ENCODE results near the gene HLA-DOA. TPM values are rescaled to one million over a fixed set of nuclear protein-coding genes. Genes with fewer than 3 reads are reported as not detected.
A peak's percentile ranks its signal among the peaks of the same experiment; 100 is the strongest.

HLA-DOA gene
- total RNA-seq, 2 donors from 2014 or later = 0.92 to 4.7 TPM

GRCh38 chr6:32970413-32971241 is 38.8 kb downstream of the HLA-DOA start:
- ATAC-seq (peak; percentile 39), DNase-seq (peak; percentile 89 to 93)
- intact Hi-C loops (cut with DNase I, micrococcal nuclease) = no loop called here

DNA sequence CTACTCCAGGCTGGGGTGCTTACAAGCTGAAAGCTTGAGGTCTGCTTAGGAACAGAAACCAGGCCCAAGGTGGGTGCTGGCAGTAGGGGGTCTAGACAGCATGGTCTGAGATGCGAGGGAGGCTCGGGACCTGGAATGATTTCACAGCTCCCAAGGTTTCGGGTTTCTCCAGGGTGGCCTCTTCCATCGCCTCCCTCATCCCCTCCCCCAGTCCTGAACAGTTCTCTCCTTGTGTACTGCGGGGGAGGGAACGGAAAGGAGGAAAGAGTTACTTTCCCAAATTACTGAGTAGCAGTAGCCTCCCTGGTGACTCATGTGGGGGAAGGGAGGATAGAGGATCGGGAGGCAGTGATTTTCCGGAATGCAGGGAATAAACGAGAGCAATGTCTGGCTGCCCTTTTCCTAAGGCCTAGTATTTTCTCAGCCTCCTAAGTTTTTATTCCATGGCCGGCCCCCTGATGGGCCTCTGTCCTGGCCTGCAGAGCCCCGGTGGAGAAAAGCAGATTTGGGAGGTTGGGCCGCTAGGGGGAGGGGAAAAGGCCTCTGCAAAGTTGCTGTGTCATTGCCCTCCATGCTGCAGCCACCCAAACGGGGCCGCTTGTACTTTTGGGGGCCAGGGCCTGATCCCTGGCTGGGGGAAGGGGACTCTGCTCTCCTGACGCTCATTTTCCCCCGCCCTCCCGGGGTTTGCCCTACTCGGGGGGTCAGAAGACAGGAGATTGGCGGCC is 39.5 kb downstream of the HLA-DOA start:
- intact Hi-C loops (cut with DNase I, micrococcal nuclease) = no loop called here
- DNase-seq = peak; percentile 77 to 81
- peak; percentile 7 for ATAC-seq

GRCh38 chr6:32968867-32969684 is 40.3 kb downstream of the HLA-DOA start:
- intact Hi-C loops (cut with DNase I, micrococcal nuclease) = no loop called here
- ATAC-seq (no peak), DNase-seq (peak; percentile 70 to 72)

DNA sequence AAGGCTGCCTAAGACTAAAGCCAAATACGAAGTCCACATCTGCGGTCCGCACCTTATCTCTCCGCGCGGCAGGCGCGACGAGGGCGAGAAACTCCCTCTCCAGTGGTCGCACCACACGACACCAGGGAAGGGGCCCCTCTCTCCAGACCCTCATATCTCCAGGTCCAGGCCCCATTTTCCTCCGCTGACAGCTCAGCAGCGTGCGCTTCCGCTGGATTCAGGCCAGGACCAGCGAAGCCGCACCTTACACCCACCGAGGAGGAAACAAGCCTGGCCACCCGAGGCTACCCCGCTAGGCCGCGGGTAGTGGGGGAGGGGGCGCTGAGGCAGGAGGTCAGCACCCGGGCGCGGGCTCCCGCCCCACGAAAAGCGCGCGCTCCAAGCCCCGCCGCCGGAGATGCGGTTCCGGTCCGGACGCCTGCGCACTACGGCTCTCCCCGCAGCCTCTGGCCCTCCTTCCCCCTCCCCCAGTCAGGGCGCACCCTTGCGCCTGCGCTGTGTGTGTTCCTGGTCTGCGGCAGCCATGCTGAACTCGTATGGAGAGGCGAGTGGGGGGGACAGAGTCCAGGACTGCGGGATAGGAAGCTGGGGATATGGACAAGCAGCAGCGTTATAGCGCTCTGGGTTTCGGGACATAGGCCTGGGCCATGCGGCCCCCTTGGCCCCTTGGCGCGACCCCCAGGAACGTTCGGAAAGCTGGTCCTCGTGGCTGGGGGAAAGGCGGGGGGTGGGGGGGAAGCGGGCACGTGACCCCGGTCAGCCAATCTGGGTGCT is 41.1 kb downstream of the HLA-DOA start, which contains the start of gene BRD2:
Gene BRD2, plus strand, starts transcription at position 502 of the 774 bp plus-strand sequence. CDS start 4,305 bp downstream, outside the sequence.
- intact Hi-C loops (cut with DNase I, micrococcal nuclease) = no loop called here

DNA sequence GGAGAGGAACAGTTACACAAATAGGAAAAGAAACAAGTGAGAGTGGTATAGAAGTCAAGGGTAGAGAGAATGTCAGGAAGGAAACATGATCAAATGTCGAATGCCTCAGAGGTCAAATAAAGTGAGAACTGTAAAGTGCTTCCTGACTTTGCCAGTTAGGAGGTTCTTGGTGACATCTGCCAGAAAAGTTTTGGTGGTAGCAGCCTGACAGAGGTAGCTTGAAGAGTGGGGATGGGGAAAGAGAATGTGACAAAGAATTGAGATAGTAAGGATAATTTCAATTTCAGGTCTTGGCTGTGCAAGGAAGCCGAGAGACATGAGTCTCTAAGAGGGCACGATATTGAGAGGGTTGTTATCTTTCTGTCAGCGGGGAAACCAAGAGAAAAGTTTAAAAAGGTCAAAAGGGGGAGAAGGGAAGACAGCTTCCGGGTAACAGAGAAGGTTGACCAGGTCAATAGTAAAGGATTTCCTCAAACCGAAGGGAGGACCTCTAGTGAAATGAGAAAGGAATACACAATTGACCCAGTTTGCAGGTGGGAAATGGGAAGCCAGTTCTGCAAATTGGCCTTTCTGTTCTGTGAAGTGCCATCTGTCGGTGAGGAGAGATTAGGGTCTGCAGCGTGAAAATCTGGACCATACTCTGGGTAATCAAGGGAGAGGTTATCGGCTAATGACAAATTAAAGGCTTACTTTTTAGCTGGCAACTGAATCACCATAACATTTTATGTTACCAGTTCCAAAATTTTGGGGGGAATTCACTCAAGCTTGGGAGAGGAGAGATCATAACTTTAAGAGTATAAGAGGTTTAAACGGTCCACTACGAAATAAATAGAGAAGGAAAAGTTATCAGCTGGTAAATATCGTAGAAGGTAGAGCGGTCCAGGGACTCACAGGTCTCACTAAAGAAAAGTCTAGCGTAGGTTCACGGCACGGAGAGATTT is 42.0 kb downstream of the HLA-DOA start:
- intact Hi-C loops (cut with DNase I, micrococcal nuclease) = no loop called here
- no peak for ATAC-seq
- DNase-seq = no peak

More for the DNA sequence above, 41.1 kb downstream of the HLA-DOA start, which contains the start of gene BRD2:
- DNase-seq (peak; percentile 95 to 97), ATAC-seq (peak; percentile 61)

DNA sequence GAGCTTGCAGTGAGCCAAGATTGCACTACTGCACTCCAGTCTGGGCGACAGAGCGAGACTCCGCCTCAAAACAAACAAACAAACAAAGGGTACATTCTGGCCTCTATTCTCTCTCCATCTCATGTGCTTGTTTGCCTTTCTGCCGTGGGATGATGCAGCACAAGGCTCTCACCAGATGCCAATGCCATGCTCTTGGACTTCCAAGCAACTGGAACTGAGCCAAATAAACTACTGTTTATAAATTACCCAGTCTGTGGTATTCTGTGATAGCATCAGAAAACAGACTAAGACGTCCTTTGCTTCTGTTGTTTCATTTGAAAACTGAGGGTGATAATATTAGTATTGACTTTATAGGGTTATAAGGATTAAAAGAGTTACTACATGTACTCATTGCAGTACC is 44.6 kb downstream of the HLA-DOA start:
- ATAC-seq = no peak
- no peak for DNase-seq
- intact Hi-C loops (cut with DNase I, micrococcal nuclease) = no loop called here

- intact Hi-C loops (cut with DNase I, micrococcal nuclease) = no loop called here
- ATAC-seq (no peak), DNase-seq (no peak)
These were observed 45.5 kb downstream of the HLA-DOA start for GRCh38 chr6:32963866-32964265.

DNA sequence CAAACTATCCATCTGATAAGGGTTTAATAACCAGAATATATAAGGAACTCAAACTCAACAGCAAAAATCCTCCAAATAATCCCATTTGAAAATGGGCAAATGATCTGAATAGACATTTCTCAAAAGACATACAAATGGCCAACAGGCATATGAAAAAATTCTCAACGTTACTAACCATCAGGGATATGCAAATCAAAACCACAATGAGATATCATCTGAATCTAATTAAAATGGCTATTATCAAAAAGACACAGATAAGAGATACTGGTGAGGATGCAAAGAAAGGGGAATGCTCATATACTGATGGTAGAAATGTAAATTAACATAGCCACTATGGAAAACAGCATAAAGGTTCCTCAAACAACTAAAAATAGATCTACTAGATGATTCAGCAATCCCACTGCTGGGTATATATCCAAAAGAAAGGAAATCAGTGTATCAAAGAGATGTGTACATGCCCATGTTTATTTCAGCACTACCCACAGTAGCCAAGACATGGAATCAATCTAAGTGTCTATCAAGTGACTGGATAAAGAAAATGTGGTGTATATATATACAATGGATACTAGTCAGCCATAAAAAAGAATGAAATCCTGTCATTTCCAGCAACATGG is 47.1 kb downstream of the HLA-DOA start:
- ATAC-seq = no peak
- no peak for DNase-seq
- intact Hi-C loops (cut with DNase I, micrococcal nuclease) = no loop called here

DNA sequence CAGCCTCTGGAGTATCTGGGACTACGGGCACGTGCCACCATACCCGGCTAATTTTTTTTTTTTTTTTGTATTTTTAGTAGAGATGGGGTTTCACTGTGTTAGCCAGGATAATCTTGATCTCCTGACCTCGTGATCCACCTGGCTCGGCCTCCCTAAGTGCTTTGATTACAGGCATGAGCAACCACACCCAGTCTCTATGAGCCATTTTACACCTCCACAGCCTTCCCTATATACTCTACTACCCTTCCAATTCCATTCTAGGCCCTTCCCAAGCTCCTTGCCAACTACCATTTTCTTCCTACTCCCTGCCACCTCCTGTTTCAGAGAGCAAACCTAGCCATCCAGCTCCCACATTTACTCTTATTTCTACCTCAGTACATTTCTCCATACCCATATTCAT is 48.8 kb downstream of the HLA-DOA start:
- ATAC-seq (peak; percentile 84), DNase-seq (no peak)
- intact Hi-C loops (cut with DNase I, micrococcal nuclease) = no loop called here

DNA sequence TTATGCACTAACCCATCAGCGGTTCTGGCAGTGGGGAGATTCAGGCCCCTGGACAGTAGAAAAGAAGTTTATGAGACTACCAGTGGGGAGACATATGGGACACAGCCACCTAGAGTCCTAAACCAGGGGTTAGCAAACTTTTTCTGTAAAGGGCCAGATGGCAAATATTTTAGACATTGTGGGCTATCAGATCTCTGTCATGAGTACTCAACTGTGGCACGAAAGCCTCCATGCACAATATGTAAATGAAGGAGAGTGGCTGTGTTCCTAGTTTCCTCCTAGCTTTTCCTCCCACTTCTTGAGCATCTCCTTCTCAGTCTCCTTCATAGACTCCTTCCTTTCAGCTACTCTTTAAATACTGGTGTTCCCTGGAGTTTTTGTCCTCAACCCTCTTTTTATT is 53.2 kb downstream of the HLA-DOA start:
- DNase-seq = no peak
- no peak for ATAC-seq
- intact Hi-C loops (cut with DNase I, micrococcal nuclease) = no loop called here

DNA sequence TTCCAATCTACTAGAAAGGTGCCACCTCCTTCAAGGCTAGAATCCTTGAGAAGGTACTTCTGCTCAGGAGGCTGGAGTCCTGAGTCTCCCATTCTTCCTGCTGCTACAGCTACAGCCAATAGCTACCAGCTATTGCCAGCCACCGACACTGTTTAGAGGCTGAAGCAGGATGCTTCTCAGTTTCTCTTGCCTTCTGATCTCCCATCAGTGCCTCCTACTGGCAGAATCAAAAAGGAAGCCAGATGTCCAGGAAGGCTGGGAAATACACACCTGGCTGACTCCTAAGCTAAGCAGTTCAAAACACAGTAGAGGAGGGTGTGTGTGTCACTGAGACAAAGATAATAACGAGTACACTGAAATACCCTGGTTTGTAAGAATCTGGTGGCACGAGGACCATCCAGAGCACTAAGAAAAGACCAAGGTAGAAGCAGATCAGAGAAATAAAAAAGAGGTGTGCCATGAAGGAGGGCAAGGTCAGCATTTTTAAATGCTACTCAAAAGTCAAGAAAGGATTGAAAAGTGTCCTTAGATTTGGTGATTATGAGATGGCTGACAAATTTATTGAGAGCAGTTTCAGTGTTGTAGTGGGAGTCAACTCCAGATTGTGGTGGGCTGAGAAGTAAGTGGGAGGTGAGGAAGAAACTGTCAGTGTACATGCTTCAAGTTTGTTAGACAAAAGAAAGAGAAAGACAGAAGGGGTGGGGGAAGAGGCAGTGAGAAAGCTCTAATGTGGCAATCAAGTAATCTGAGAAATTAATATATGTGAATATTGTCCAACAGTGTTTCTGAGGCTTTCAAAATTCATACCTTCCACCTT is 54.2 kb downstream of the HLA-DOA start:
- ATAC-seq (peak; percentile 22), DNase-seq (peak in 1 of 2 donors; percentile 44)
- intact Hi-C loops (cut with DNase I, micrococcal nuclease) = no loop called here

GRCh38 chr6:32954267-32954666 is 55.1 kb downstream of the HLA-DOA start:
- intact Hi-C loops (cut with DNase I, micrococcal nuclease) = no loop called here
- DNase-seq = no peak
- no peak for ATAC-seq
